ENCODE data around the gene TOB1. TPM values are rescaled to one million over a fixed set of nuclear protein-coding genes. Genes with fewer than 3 reads are reported as not detected.

The TOB1 gene
- total and polyA plus RNA-seq, 9 of the 15 experiments (the other 6 are each of a cell fraction or from before 2014, with no cell fraction given), result 4.8 to 63.7 (median 13.2) TPM

DNA sequence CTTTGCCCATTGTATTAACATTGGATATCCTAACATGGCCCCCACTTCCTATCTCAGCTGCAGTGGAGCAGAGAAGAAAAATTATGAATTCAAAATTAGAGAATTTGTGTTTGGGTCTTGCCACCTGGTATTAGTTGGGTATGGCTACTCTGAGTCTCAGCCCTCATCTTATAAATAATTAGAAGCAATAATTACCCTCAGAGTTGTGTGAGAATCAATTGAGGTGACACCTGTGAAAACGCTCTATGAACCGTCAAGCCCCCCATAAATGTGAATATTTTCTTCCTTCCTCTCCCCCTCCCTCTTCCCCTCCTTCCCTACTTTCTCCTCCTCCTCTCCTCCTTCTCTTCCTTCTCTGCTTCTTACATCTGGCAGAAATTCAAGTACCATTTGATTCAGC, 8.9 kb upstream of the TOB1 start:
- no peak overlapping the region for H3K4me3 ChIP-seq
- no peaks in the 10 kb centered on the region for H3K9me1 ChIP-seq (ENCODE audit: control insufficient read depth, insufficient read depth, low read length)
- no peak overlapping the region for H3K9ac ChIP-seq (ENCODE audit: insufficient read depth in 1 of 2, low read depth in 2 of 2, low read length in 2 of 2)
- no peaks in the 10 kb centered on the region for H3K27me3 ChIP-seq (ENCODE audit: control insufficient read depth in 2 of 2, insufficient read depth in 2 of 2, low read length in 2 of 2)
- FAIRE-seq (no peak), ATAC-seq (no peak), DNase-seq (ENCODE audit: extremely low read depth in 1 of 4, low spot score in 3 of 4) (no peak)
- H3K27ac ChIP-seq (ENCODE audit: extremely low read depth, low read depth, low read length), result no peak overlapping the region
- no peaks in the 10 kb centered on the region for H3K79me2 ChIP-seq (ENCODE audit: control insufficient read depth, insufficient read depth, low read length)
- TF ChIP-seq HNRNPK (IDR thresholded peaks at IDR 0.05; ENCODE audit: low read depth, low read length, poor library complexity, severe bottlenecking), result peak; percentile 28
- TF ChIP-seq PCBP1 (IDR thresholded peaks at IDR 0.05; ENCODE audit: low read depth, low read length, poor library complexity, severe bottlenecking), result peak; percentile 29
- TF ChIP-seq ZNF12 (CRISPR knock-in tag; IDR thresholded peaks at IDR 0.05), result no peak
- peak; percentile 76 for TF ChIP-seq PCBP2 (IDR thresholded peaks at IDR 0.05; ENCODE audit: low read depth, low read length, poor library complexity, severe bottlenecking)
- TF ChIP-seq, protein P1, sequence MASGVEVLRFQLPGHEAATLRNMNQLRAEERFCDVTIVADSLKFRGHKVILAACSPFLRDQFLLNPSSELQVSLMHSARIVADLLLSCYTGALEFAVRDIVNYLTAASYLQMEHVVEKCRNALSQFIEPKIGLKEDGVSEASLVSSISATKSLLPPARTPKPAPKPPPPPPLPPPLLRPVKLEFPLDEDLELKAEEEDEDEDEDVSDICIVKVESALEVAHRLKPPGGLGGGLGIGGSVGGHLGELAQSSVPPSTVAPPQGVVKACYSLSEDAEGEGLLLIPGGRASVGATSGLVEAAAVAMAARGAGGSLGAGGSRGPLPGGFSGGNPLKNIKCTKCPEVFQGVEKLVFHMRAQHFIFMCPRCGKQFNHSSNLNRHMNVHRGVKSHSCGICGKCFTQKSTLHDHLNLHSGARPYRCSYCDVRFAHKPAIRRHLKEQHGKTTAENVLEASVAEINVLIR (CRISPR knock-in tag; IDR thresholded peaks at IDR 0.05), result no peak
- BruUV-seq (replicated peaks), result no TSS peak
- peaks cover 0 to 5% of the 10 kb centered on the region in 2 experiments; a peak in 1 of 5 replicates for H3K4me1 ChIP-seq (replicated peaks in 1 of 2; ENCODE audit: control insufficient read depth in 2 of 2, insufficient read depth in 2 of 2, low read length in 2 of 2)
- intact Hi-C loops (cut with micrococcal nuclease), result no loop called here
- POLR2A ChIA-PET, result interaction anchor here (0.9 to 1.6 kb wide), 2 partner anchors 9 to 27 kb away, joined by 3 to 11 read pairs; partner anchors contain the start of gene TOB1
- H3K4me2 ChIP-seq (ENCODE audit: insufficient read depth, low read length), result no peak overlapping the region
- WGBS (ENCODE audit: insufficient coverage, low coverage, missing lambda C conversion rate), result 65% methylated on average over 2 of the region's 2 CpGs
- in situ Hi-C loops (cut with MboI), result no loop called here
- no peaks in the 10 kb centered on the region for H3K36me3 ChIP-seq (ENCODE audit: control insufficient read depth, insufficient read depth, low read length)
- CTCF ChIA-PET (ENCODE audit: low intra/inter-chr PET ratio), result no interaction called here
- peaks cover 1% of the 10 kb centered on the region for H3K9me3 ChIP-seq (replicated peaks; ENCODE audit: control insufficient read depth, insufficient read depth, low read depth, low read length)
- no peak overlapping the region; the same call in 1 of the 2 replicates for H2AFZ ChIP-seq (ENCODE audit: low read depth, low read length)
- no peaks in the 10 kb centered on the region for H4K20me1 ChIP-seq (replicated peaks; ENCODE audit: control insufficient read depth, insufficient read depth, low read length)

All from K562 (cell line).